GM19463 (cell line): ENCODE results near the gene NHLRC4.

ENCODE experiments used
- ATAC-seq: cut with Tn5 transposase; IDR thresholded peaks from one replicate; pipeline ENCODE4 v1.9.1; 2021; ENCODE audit warnings: mild to moderate bottlenecking, moderate library complexity; ENCODE audit not compliant: unreplicated experiment

Gene NHLRC4

DNA sequence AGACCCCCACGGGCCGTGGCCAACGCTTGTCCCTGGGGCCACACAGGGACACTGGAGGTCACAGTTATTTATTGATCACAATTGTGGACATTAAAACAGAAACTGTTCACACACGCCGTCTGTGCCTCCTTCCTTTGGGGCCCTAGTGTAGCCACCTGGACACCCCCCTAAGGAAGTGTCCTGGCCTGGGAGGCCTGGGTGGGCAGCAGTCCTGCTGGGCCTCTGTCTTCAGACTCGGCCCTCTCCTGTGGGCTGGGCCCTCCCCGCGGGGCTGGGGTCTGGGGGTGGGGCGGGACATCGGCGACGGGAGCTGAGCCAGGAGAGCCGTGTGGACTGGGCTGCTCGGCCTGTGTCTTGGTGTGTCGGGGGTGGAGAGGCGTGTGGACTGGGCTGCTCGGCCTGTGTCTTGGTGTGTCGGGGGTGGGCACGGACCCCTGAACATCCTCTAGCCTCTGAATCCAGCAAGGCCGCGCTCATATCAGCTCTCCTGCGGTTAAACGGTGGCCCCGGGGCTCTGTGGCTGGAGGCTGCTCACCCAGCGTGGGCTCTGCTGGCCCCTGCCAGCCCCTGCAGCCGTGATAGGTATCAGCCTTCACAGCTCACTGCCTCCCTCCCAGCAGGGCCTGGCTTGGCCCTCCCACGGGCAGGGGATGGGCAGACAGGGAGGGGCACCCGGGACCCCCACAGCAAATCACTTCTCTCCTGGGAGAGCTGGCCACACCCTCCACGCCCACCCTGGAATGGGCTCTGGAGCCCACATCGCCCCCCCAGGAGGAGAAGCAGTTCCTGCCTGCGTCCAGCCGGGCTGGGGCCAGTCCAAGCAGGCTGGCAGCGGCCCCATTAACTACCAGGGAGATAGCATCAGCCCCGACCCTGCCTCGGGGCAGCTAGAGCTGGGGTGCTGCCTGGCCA lies 1.1 kb upstream of the NHLRC4 start:
- ATAC-seq: no peak

DNA sequence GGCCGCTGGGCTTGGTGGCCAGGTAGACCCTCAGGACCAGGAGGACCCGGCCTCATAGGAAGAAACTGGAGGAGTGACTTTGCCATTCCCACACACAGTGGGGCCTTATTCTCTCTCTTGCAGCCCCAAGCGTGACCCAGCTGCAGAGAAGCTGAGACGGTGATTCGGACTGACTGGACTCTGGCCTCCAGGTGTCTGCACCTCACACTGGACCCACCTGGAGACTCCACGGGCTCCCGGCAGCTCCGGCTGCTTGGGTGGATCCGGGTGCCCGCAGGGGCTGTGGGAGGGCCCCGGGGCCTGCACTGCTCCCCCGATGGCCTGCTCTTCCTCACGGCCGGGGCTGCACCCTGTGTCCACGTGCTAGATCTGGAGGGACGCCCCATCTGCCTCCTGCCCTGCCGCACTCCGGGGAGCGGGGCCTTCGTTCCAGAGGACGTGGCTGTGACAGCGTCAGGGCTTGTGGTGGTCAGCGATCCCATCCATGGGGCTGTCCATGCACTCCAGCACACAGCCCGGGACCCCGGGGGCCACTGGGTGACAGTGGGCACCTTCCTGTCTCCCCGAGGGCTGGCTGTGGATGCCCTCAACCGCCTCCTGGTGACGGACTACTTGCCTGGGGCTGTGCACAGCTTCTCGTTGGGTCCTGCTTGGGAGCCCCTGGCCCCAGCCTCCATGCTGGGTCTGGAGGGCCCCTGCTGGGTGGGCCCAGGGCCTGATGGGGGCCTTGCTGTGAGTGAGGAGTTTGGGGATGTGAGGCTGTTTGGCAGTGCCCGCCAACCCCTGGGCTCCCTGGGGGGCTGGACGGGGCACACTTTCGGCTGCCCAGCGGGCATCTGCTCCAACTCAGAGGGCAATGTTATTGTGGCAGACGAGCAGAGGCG lies 810 bp downstream of the NHLRC4 start:
- ATAC-seq: no peak

DNA sequence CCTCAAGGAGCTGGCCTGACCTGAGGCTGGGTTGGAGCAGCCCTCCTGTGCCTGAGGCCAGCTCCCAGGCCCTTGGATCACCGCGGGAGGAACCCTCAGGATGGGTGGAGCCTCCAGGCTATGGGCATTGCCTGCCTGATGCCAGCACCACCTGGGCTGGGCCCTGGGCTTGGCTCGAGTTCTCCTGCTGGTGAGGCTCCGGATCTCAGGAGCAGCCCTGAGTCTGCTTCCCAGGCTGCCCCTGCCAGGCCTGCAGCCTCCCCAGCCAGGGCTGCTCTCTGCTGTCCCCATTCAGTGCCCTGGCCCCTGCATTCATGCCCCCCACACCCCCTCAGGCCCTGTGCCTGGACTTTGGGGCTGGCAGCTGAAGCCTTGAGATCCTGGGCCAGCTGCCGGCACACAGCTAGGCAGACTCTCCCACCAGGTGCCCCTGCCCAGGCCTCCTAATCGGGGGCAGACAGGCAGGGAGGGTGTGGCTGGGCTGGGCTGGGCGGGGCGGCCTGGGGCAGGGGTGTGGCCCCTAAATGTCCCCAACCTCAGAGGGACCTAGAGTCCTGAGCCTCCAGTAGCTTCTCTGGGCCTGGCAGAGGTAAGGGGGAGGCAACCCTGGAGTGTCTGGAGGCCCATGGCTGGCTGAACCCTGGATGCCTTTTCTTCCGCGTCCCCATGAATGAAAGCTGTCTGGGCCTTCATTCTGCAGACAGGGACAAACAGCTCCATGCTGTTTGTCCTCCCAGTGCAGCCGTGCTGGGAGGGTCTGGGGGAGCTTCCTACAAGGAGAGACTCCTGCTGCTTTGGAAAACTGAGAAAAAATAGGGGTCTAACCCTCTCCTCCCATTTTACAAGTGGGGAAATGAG lies 1.8 kb downstream of the NHLRC4 start:
- no peak for ATAC-seq

DNA sequence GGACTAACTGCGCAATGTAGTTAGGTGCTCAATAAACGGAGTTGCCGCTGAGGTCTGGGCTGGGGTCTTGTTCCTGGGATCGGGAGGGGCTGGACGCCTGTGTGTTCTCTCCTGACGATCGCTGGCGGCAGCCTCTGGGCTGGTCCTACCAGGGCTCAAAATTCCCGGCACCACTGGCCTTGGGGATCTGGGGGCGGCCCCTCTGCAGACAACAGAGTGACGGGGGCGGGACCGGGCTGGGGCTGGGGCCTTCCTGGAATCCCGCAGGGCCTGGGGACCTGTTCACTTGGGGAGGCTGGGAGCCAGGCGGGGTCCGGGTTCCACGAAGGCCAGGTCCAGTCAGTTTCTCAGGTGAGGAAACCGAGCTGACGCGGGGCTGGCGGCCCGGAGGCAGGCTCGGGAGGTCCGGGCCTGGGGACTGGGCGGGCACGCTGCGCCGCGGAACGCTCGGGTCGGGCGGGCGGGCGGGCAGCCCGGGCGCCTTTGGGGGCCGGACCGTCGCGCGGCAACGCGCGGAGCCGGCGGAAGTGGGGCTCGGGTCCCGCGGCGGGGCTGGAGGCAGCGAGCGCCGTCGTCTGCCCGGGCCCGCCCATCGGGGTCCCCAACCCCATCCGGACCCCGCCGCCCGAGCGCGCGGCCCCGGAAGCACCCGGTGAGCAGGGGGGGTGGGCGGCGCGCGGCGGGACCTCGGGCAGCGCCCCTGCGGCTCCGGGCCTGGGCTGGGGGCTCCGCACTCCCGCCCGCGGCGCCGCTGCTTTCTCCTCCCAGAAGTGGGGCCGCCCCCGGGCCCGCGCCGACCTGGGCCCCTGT lies 2.8 kb downstream of the NHLRC4 start, which contains the start of gene PIGQ:
TSS of gene PIGQ (plus strand) at position 524 of the 810 bp plus-strand sequence. CDS start 4,107 bp downstream, outside the sequence.
- no peak for ATAC-seq

DNA sequence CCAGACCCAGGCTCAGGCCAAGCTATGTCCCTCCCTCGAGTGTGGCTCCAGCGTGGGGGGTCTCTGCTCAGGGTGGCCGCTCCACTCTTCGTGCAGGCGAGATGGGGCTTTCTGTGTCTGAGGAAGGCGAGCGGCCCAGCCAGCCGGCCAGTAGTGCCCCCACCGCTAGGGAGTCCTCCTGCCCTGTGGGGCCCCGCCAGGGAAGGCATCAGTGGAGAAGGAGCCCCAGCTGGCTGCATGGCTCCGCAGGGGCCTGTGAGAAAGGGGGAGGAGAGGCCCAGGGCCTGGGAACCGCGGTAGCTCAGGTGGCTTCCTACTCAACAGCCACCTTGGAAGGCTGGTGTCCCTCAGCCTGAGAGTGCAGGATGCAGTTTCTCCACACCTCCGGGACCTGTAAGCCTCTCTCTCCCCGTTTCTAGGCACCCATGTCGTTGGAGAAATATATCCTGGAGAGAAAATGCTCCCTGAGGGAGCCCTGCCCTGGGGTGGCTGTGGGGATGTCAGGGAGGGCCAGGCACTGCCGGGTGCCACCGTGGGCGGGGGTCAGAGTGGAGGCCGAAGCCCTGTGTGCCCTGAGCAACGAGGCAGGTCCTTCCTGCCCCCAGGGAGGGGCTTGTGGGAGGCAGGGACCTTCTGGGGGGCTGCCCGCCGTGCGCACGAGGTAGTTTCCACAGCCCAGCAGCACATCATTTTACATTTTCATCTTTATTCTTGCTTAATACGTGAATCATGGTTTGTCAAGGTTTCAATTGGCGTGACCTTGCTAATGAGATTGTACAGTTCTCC lies 6.3 kb downstream of the NHLRC4 start:
- ATAC-seq: no peak

DNA sequence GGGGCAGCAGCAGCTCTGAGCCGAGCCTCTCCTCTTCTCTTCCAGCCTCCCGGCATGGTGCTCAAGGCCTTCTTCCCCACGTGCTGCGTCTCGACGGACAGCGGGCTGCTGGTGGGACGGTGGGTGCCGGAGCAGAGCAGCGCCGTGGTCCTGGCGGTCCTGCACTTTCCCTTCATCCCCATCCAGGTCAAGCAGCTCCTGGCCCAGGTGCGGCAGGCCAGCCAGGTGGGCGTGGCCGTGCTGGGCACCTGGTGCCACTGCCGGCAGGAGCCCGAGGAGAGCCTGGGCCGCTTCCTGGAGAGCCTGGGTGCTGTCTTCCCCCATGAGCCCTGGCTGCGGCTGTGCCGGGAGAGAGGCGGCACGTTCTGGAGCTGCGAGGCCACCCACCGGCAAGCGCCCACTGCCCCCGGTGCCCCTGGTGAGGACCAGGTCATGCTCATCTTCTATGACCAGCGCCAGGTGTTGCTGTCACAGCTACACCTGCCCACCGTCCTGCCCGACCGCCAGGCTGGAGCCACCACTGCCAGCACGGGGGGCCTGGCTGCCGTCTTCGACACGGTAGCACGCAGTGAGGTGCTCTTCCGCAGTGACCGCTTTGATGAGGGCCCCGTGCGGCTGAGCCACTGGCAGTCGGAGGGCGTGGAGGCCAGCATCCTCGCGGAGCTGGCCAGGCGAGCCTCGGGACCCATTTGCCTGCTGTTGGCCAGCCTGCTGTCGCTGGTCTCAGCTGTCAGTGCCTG lies 7.4 kb downstream of the NHLRC4 start:
- ATAC-seq: no peak

DNA sequence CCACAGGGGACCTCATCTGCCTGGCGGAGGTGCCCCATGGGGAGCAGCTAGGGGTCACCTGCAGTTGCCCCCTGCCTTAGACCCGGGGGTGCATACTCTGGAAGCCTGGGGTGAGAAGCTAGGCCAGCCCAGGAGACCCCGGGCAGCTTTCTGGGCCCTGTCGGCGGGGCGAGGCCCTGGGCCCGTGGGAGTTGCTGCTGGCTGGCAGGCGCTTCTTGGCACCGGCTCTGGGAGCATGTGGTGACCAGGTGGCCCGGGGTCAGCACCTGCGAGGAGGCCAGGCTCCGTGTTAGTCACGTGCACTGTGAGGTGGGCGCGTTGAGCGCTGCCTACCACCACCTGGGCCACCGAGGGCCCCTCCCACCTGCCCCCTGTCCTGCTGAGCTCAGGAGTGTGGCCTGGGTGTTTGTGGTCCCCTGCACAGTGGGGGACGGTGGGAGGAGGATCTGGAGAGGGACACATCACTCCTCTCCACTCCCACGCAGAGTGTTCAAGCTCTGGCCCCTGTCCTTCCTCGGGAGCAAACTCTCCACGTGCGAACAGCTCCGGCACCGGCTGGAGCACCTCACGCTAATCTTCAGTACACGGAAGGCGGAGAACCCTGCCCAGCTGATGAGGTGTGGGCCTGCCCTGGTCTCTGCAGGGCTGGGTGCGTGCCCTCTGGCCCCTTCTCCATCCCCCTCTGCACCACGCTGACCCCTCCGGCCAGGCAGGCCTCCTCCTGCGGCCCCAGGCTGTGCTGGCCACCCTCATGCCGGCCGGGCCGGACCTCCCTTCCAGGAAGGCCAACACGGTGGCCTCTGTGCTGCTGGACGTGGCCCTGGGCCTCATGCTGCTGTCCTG lies 8.8 kb downstream of the NHLRC4 start:
- ATAC-seq: no peak

DNA sequence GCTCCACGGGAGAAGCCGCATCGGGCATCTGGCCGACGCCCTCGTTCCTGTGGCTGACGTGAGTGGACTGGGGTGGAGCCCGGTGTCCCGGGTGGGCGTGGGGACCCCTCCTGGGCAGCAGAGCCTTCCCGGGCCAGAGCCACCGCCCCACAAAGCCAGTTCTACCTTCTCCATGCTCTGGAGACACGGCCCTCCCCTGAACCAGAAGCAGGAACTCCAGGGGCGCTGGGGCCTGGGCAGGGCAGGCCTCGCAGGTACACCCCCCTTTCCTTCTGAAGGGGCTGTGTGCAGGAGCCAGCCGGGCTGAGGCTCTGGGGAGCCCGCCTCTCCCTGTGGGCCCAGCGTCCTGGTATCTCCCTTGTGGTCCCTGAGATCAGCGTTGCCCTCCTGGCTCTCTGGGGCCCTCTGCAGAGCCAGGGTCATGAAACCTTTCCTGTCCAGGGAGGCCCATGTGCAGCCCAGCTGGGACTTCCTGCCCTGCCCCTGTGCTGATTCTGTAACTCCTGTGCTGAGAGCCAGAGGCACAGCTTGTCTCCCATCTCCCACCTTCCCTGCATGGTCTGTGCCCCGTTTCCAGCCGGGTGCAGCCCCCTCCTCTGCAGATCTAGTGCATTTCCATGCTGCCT lies 9.5 kb downstream of the NHLRC4 start:
- ATAC-seq: no peak

DNA sequence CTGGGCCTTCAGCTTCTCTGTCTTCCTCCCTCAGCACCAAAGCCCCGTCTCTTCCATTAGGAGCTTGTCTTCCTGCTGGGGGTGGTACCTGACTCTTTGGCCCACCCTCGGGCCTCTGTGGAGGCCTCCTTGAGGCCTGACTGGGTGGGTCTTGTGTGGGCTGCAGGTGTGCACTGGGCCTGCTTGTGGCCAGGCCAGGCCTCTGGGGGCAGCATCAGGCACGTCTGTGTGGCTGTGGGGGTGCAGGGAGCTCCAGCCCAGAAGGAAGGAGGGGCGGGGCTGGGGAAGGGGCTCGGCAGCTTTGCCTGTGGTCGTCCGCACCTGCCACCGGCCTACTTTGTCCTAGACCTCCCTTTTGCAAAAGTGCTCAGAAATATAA lies 10.0 kb downstream of the NHLRC4 start:
- ATAC-seq: no peak

DNA sequence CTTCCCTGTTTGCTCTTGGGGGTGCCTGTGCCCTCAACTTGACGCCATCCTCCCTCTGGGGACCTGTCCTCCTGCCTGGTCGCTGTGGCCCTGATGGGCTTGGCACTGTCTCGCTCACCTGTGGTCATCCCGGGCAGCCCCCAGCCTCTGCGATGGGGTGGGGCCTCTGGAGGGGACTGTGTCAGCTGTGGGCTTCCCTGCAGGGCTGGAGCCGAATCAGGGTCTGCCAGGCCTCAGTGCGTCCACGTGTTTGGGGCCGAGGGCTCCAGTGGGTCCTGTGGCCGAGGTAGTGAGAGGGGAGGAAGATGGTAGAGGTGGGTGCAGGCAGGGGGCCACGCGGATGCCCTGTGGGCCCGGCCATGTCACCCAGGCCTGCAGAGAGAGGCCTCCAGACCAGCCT lies 11.0 kb downstream of the NHLRC4 start:
- no peak for ATAC-seq

DNA sequence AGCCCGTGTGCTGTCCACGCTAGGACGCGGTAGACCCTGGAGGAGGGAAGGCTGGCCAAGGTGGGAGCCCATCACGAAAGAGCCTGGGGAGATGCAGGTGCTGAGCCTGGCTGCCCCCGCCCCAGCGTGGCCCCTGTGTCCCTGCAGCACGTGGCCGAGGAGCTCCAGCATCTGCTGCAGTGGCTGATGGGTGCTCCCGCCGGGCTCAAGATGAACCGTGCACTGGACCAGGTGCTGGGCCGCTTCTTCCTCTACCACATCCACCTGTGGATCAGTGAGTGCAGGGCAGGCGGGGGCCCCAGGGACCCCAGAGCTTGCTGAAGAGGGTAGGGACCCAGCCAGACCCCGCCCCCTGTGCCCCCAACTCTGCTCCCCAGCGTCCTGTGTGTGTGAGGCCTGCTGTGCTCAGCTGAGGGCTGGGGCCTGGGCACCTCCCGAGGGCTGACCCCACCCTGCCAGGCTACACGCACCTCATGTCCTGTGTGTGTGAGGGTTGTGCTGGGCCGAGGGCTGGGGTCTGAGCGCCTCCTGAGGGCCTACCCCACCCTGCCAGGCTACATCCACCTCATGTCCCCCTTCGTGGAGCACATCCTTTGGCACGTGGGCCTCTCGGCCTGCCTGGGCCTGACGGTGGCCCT lies 11.5 kb downstream of the NHLRC4 start:
- no peak for ATAC-seq

DNA sequence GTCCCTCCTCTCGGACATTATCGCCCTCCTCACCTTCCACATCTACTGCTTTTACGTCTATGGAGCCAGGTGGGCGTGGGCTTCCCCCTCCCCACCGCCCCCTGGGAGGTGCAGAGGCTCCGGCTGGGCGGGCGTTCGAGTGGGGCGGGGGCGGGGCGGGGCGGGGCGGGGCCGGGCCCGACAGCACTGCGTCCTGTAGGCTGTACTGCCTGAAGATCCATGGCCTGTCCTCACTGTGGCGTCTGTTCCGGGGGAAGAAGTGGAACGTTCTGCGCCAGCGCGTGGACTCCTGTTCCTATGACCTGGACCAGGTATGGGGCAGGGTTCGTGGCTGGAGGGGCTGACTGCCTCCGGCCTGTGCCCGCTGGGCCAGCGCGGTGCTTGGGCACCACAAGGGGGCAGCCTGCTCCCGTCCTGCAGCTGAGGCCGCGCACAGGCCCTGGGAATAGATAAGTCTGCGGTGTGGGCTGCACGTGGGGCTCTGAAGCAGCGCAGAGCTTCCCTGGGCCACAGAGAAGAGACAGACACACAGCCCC lies 12.1 kb downstream of the NHLRC4 start:
- ATAC-seq: no peak

DNA sequence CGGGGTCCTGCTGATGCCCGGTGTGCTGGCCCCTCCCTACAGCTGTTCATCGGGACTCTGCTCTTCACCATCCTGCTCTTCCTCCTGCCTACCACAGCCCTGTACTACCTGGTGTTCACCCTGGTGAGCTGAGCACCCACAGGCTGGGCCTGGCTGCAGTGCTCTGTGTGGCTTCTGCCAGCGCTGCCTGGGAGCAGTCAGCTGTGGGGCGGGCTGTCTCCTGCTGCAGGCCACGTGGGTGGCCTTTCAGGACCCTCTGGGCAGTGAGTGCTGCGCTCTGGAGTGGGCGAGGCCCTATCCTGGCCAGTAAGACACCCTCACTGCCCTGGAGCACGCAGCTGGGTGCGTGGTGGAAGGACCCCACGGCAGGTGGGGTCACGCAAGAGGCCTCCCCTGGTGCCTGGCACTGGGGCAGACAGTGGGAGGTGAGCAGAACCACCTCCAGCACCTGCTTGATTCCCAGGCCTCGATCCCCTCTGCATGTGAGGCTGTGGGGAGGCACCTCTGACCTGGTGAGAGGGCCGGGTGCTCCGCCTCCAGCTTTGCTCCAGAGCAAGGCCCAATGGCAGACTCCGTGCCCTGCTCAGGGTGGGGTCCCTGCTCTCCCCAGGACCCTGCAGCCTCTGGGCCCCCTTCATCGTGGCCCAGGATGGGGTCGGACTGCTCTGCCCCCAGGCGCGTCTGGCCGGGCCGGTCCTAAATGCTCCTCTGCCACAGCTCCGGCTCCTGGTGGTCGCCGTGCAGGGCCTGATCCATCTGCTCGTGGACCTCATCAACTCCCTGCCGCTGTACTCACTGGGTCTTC lies 13.5 kb downstream of the NHLRC4 start:
- ATAC-seq: no peak

DNA sequence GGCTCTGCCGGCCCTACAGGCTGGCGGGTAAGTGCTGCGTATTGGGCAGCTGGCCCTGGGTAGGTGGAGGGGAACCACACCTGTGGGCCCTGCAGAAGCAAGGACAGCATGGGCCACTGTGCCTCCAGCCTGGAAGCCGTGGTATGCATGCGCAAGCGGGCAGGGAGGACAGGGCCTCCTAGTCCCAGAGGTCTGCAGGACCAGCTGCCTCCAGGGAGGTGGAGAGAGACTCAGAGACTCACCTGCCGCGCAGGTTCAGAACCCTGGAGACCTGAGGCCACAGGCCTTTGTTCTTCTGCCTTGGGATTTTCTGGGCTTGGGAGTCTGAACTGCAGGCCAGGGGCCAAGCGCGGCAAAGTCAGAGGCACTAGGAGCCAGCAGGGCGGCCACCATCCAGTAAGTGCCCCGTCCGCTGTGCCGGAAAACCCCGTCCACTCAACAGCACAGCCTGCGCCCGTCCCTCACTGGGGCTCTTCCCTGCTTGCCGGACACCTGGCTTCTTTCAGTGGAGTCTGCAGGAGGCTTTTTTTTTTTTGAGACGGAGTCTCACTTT lies 14.2 kb downstream of the NHLRC4 start:
- ATAC-seq: no peak

DNA sequence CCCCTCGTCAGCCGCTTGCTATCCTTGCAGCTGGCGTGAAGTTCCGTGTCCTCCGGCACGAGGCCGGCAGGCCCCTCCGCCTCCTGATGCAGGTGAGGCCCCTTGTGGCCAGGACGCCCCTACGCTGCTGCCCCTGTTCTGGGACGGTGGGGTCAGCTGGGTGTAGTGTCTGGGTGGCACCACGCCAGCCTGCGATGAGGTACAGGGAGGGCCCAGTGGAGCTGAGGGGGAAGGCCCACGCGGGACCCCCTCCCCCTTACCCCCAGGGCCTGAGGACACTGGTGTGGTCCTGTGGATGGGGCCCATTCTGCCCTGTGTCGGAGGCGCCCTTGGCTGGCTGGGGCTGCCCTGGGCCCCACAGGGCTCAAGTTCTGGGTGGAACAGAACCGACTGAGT lies 15.4 kb downstream of the NHLRC4 start:
- no peak for ATAC-seq
